Calu3 (cell line): ENCODE results near the gene HDHD3. TPM values are rescaled to one million over a fixed set of nuclear protein-coding genes. Genes with fewer than 3 reads are reported as not detected.
A peak's percentile ranks its signal among the peaks of the same experiment; 100 is the strongest.

ENCODE experiments used
- BruUV-seq: library from RNA; stranded (reverse); fragments of 400-500 nt; replicated peaks from 2 replicates; lab custom pipeline; 2021; lab: Mats Ljungman, UMichigan
- CTCF ChIA-PET: fragments of 300-600 bp; sonication (Branson Sonifier 250); formaldehyde crosslinking; loops from one replicate; lab custom pipeline; 2022; ENCODE audit warnings: antibody characterized with exemption; lab: Charles Lee
- DNase-seq: peaks from one replicate; pipeline ENCODE4 v3.0.0; 2022
- H3K27ac Mint-ChIP-seq: one replicate; pipeline ENCODE4 v1.8.0; 2022; ENCODE audit warnings: mixed read lengths; ENCODE audit not compliant: unreplicated experiment
- H3K27me3 Mint-ChIP-seq: one replicate; pipeline ENCODE4 v1.8.0; 2022; ENCODE audit warnings: mixed read lengths; ENCODE audit not compliant: unreplicated experiment
- H3K36me3 Mint-ChIP-seq: one replicate; pipeline ENCODE4 v1.8.0; 2022; ENCODE audit warnings: mild to moderate bottlenecking, moderate library complexity, mixed read lengths; ENCODE audit not compliant: insufficient read depth, unreplicated experiment
- H3K4me1 Mint-ChIP-seq: one replicate; pipeline ENCODE4 v1.8.0; 2022; ENCODE audit warnings: mild to moderate bottlenecking, low read depth, mixed read lengths; ENCODE audit not compliant: unreplicated experiment
- H3K4me3 Mint-ChIP-seq: one replicate; pipeline ENCODE4 v1.8.0; 2022; ENCODE audit warnings: mild to moderate bottlenecking, low read depth, moderate library complexity, mixed read lengths; ENCODE audit not compliant: unreplicated experiment
- H3K9me3 Mint-ChIP-seq: one replicate; pipeline ENCODE4 v1.8.0; 2022; ENCODE audit warnings: low read depth, mixed read lengths; ENCODE audit not compliant: unreplicated experiment
- intact Hi-C: fragments of 100-400 bp; cut with micrococcal nuclease; formaldehyde crosslinking; loops from one replicate; pipeline ENCODE4 v1.10.0; 2022; ENCODE audit not compliant: unreplicated experiment
- total RNA-seq: library from RNA; stranded (reverse); gene quantifications from 2 replicates; pipeline ENCODE4 v1.2.3, GENCODE V29; 2022
- TF ChIP-seq, protein P1 (sequence below): fragments of 200-600 bp; IDR thresholded peaks from one replicate; pipeline ENCODE4 v1.8.0; 2022; ENCODE audit warnings: antibody characterized with exemption; ENCODE audit not compliant: unreplicated experiment

Gene HDHD3
- total RNA-seq, 1 experiment from 2014 or later: 30.8 TPM

DNA sequence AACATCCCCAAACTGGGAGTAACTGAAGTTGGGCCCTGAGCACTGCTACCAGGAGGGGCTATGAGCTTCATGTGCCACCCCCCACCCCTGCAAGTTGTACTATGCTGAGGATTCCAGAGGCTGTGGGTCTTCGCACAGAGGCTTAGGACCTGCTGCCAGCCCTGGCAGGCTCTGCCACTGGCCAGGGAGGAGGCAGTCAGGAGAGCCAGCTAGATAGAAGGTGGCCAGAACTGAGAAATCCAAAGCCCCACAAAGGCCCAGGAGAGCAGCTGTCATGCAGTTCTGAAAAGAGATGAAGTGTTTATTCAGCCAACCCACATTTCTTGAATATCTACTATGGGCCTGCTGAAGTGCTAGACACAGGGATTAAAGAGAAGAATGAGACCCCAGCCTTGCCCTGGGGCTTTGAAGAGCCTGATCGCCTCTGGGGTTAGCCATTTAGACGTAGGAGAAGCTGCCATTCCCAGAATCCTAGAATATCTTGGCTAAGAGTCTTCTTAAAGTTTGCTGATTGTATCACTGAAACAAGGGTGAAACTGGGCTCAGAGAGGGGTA is 22.9 kb upstream of the HDHD3 start:
- H3K4me3 Mint-ChIP-seq: peak overlapping the region; percentile 90
- CTCF ChIA-PET: interaction anchor here (2.4 kb wide), 1 partner anchor 11 kb away, joined by 8 read pairs; the partner anchor contains the start of genes C9orf43 and POLE3
- BruUV-seq: no TSS peak
- peaks cover 18% of the 10 kb centered on the region for H3K4me1 Mint-ChIP-seq
- peaks cover 15% of the 10 kb centered on the region for H3K36me3 Mint-ChIP-seq
- H3K27me3 Mint-ChIP-seq: no peaks in the 10 kb centered on the region
- TF ChIP-seq, protein P1, sequence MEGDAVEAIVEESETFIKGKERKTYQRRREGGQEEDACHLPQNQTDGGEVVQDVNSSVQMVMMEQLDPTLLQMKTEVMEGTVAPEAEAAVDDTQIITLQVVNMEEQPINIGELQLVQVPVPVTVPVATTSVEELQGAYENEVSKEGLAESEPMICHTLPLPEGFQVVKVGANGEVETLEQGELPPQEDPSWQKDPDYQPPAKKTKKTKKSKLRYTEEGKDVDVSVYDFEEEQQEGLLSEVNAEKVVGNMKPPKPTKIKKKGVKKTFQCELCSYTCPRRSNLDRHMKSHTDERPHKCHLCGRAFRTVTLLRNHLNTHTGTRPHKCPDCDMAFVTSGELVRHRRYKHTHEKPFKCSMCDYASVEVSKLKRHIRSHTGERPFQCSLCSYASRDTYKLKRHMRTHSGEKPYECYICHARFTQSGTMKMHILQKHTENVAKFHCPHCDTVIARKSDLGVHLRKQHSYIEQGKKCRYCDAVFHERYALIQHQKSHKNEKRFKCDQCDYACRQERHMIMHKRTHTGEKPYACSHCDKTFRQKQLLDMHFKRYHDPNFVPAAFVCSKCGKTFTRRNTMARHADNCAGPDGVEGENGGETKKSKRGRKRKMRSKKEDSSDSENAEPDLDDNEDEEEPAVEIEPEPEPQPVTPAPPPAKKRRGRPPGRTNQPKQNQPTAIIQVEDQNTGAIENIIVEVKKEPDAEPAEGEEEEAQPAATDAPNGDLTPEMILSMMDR: no peak
- intact Hi-C loops: loop anchor here (2.0 to 5.0 kb wide), 2 partner anchors 17 to 57 kb away; partner anchors contain the start of gene WDR31
- H3K27ac Mint-ChIP-seq: no peak overlapping the region
- no peak for DNase-seq
- no peaks in the 10 kb centered on the region for H3K9me3 Mint-ChIP-seq

DNA sequence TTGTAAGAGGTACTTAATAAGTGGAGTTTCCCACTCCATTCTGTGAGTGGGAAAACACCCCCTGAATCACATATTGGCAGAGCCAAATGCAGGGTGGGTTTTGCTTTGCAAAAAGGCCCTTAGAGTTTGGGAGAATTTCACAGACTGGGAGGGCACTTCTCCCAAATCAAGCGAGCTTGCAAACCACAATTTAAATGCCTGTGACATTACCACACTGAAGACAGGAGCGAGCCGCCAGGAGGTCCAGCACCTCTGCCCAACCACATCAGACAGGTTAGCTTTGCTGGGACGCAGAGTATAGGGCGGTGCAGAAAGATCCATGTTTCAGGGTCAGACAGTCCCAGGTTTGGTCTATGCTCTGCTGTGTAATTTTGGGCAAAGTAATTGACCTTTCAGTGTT is 22.0 kb upstream of the HDHD3 start:
- no peak overlapping the region for H3K4me3 Mint-ChIP-seq
- no peak overlapping the region for H3K27ac Mint-ChIP-seq
- DNase-seq: no peak
- TF ChIP-seq, protein P1: no peak
- peaks cover 18% of the 10 kb centered on the region for H3K4me1 Mint-ChIP-seq
- peaks cover 15% of the 10 kb centered on the region for H3K36me3 Mint-ChIP-seq
- no peaks in the 10 kb centered on the region for H3K9me3 Mint-ChIP-seq
- intact Hi-C loops: no loop called here
- CTCF ChIA-PET: no interaction called here
- H3K27me3 Mint-ChIP-seq: no peaks in the 10 kb centered on the region
- TSS peak; percentile 18 for BruUV-seq

GRCh38 chr9:113397203-113397631 is 20.4 kb upstream of the HDHD3 start:
- CTCF ChIA-PET: no interaction called here
- H3K27ac Mint-ChIP-seq: no peak overlapping the region

DNA sequence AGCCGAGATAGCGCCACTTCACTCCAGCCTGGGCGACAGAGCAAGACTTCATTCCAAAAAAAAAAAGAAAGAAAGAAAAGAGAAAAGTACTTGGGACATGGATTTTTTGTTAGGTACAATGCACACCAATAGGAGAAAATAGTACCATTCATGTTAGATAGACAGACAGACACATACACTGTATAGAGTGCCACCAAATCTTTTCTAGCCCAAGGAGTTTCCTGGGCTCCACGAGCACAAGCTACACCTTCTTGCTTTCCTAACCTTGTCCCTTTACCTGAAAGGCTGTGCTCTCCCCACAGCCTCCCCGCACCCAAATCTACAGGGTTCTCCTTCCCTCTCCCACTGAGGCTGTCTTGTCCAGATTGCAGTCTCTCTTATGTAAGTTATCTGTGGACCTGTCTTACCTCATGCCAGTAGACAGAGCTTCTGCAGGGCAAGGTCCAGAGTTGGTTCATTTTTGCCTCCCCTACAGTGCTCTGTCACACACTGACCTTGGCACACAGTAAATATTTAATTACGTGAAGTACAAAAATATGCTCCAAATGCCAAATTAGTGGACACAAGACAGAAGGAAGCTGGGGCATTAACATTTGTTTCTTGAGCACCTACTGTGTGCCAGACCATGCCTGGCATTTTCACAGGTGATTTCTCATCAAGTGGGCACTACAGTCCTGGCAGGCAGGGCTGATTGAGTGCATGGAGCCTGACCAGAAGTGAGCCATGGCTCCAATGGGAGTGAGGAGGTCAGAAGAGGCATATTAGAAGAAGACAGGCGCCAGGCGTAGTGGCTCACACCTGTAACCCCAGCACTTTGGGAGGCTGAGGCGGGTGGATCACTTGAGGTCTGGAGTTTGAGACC is 18.4 kb upstream of the HDHD3 start:
- no peak for DNase-seq
- H3K27ac Mint-ChIP-seq: no peak overlapping the region
- no TSS peak for BruUV-seq
- intact Hi-C loops: no loop called here
- H3K36me3 Mint-ChIP-seq: peaks cover 6% of the 10 kb centered on the region
- CTCF ChIA-PET: no interaction called here
- H3K27me3 Mint-ChIP-seq: no peaks in the 10 kb centered on the region
- H3K4me3 Mint-ChIP-seq: no peak overlapping the region
- H3K4me1 Mint-ChIP-seq: peaks cover 10% of the 10 kb centered on the region
- no peaks in the 10 kb centered on the region for H3K9me3 Mint-ChIP-seq
- TF ChIP-seq, protein P1: no peak

More at GRCh38 chr9:113397203-113397631, 20.4 kb upstream of the HDHD3 start:
- intact Hi-C loops: no loop called here
- TF ChIP-seq, protein P1: no peak
- Mint-ChIP-seq H3K4me1 (peaks cover 18% of the 10 kb centered on the region), H3K4me3 (no peak overlapping the region), H3K36me3 (peaks cover 15% of the 10 kb centered on the region), H3K9me3 (no peaks in the 10 kb centered on the region), H3K27me3 (no peaks in the 10 kb centered on the region)
- no TSS peak for BruUV-seq
- no peak for DNase-seq
